ENCODE data around the gene PAX8.
A peak's percentile ranks its signal among the peaks of the same experiment; 100 is the strongest.

The PAX8 gene

GRCh38 chr2:113171334-113172075 is 107.2 kb downstream of the PAX8 start:
- Histone ChIP-seq H3K9ac (ENCODE audit: low read depth, low read length) (no peak overlapping the region), H3K4me1 (ENCODE audit: insufficient read depth, low read length) (peaks cover 35% of the 10 kb centered on the region), H2AFZ (ENCODE audit: low read depth, low read length) (no peak overlapping the region), H3K27ac (ENCODE audit: low read length) (no peak overlapping the region), H4K20me1 (ENCODE audit: insufficient read depth, low read length) (peaks cover 9% of the 10 kb centered on the region), H3K36me3 (ENCODE audit: insufficient read depth, low read length) (peaks cover 15% of the 10 kb centered on the region; the same call in 1 of the 2 replicates), H3K27me3 (ENCODE audit: insufficient read depth, low read length, poor library complexity) (no peaks in the 10 kb centered on the region), H3K4me3 (ENCODE audit: low read depth in 1 of 2, low read length in 2 of 2) (no peak overlapping the region), H3K79me2 (ENCODE audit: insufficient read depth, low read length) (peaks cover 34% of the 10 kb centered on the region), H3K4me2 (ENCODE audit: insufficient read depth, low read length) (no peak overlapping the region), H3K9me3 (ENCODE audit: insufficient read depth, low read length, severe bottlenecking) (no peaks in the 10 kb centered on the region)
- no peak for ATAC-seq (ENCODE audit: insufficient read depth, low read depth)
- no peak for TF ChIP-seq EZH2 (IDR thresholded peaks at IDR 0.05; ENCODE audit: borderline replicate concordance, low read depth, low read length, severe bottlenecking)
- TF ChIP-seq, protein P1, sequence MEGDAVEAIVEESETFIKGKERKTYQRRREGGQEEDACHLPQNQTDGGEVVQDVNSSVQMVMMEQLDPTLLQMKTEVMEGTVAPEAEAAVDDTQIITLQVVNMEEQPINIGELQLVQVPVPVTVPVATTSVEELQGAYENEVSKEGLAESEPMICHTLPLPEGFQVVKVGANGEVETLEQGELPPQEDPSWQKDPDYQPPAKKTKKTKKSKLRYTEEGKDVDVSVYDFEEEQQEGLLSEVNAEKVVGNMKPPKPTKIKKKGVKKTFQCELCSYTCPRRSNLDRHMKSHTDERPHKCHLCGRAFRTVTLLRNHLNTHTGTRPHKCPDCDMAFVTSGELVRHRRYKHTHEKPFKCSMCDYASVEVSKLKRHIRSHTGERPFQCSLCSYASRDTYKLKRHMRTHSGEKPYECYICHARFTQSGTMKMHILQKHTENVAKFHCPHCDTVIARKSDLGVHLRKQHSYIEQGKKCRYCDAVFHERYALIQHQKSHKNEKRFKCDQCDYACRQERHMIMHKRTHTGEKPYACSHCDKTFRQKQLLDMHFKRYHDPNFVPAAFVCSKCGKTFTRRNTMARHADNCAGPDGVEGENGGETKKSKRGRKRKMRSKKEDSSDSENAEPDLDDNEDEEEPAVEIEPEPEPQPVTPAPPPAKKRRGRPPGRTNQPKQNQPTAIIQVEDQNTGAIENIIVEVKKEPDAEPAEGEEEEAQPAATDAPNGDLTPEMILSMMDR (IDR thresholded peaks at IDR 0.05; ENCODE audit: borderline replicate concordance, extremely low read depth, low read length, poor library complexity, severe bottlenecking) = no peak
- no peak for DNase-seq

DNA sequence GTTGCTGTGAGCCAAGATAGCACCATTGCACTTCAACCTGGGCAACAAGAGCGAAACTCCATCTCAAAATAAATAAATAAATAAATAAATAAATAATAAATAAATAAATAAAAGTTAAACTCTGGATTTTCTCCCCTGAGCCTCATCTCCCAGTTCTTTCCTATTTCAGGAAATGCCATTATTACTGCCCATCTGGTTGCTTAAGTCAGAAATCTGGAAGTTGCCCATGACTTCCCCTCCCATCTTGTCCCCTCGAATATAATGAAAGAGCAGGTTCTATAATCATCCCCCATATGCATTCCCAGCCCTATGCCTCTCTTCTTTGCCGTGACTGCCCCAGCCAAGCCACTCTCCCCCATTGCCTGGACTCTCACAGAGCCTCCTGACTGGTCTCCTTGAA is 109.1 kb downstream of the PAX8 start:
- DNase-seq (peak; percentile 0), ATAC-seq (ENCODE audit: insufficient read depth, low read depth) (no peak)
- Histone ChIP-seq H3K9me3 (ENCODE audit: insufficient read depth, low read length, severe bottlenecking) (no peaks in the 10 kb centered on the region), H3K79me2 (ENCODE audit: insufficient read depth, low read length) (peaks cover 15% of the 10 kb centered on the region), H3K4me1 (ENCODE audit: insufficient read depth, low read length) (peaks cover 16% of the 10 kb centered on the region), H2AFZ (ENCODE audit: low read depth, low read length) (no peak overlapping the region), H3K9ac (ENCODE audit: low read depth, low read length) (no peak overlapping the region), H3K27me3 (ENCODE audit: insufficient read depth, low read length, poor library complexity) (no peaks in the 10 kb centered on the region), H4K20me1 (ENCODE audit: insufficient read depth, low read length) (no peaks in the 10 kb centered on the region), H3K27ac (ENCODE audit: low read length) (no peak overlapping the region), H3K36me3 (ENCODE audit: insufficient read depth, low read length) (peaks cover under 1% of the 10 kb centered on the region; the same call in 1 of the 2 replicates), H3K4me3 (ENCODE audit: low read depth in 1 of 2, low read length in 2 of 2) (no peak overlapping the region), H3K4me2 (ENCODE audit: insufficient read depth, low read length) (no peak overlapping the region)
- TF ChIP-seq, protein P1 (IDR thresholded peaks at IDR 0.05; ENCODE audit: borderline replicate concordance, extremely low read depth, low read length, poor library complexity, severe bottlenecking) = no peak
- no peak for TF ChIP-seq EZH2 (IDR thresholded peaks at IDR 0.05; ENCODE audit: borderline replicate concordance, low read depth, low read length, severe bottlenecking)

- Histone ChIP-seq H3K27ac (ENCODE audit: low read length) (no peak overlapping the region), H3K79me2 (ENCODE audit: insufficient read depth, low read length) (peaks cover 10% of the 10 kb centered on the region), H3K4me2 (ENCODE audit: insufficient read depth, low read length) (no peak overlapping the region), H3K4me3 (ENCODE audit: low read depth in 1 of 2, low read length in 2 of 2) (no peak overlapping the region), H3K4me1 (ENCODE audit: insufficient read depth, low read length) (peaks cover 12% of the 10 kb centered on the region), H3K9ac (ENCODE audit: low read depth, low read length) (no peak overlapping the region), H4K20me1 (ENCODE audit: insufficient read depth, low read length) (no peaks in the 10 kb centered on the region), H2AFZ (ENCODE audit: low read depth, low read length) (no peak overlapping the region), H3K27me3 (ENCODE audit: insufficient read depth, low read length, poor library complexity) (no peaks in the 10 kb centered on the region), H3K36me3 (ENCODE audit: insufficient read depth, low read length) (no peaks in the 10 kb centered on the region; the same call in 1 of the 2 replicates), H3K9me3 (ENCODE audit: insufficient read depth, low read length, severe bottlenecking) (no peaks in the 10 kb centered on the region)
- DNase-seq (peak; percentile 4), ATAC-seq (ENCODE audit: insufficient read depth, low read depth) (no peak)
- TF ChIP-seq, protein P1 (IDR thresholded peaks at IDR 0.05; ENCODE audit: borderline replicate concordance, extremely low read depth, low read length, poor library complexity, severe bottlenecking) = no peak
- no peak for TF ChIP-seq EZH2 (IDR thresholded peaks at IDR 0.05; ENCODE audit: borderline replicate concordance, low read depth, low read length, severe bottlenecking)
These were observed 109.7 kb downstream of the PAX8 start for GRCh38 chr2:113169002-113169530.

All from DND-41 (cell line).